ENCODE data around the gene ADM2.

Gene ADM2

GRCh38 chr22:50482107-50483074, 1.0 kb downstream of the ADM2 start:
- TF ChIP-seq POLR2A (IDR thresholded peaks at IDR 0.05; ENCODE audit: low read depth, low read length) = no peak
- no peak for DNase-seq (ENCODE audit: insufficient read length, low spot score)
- no peak for FAIRE-seq

- no peak for TF ChIP-seq POLR2A (IDR thresholded peaks at IDR 0.05; ENCODE audit: low read depth, low read length)
- DNase-seq (ENCODE audit: insufficient read length, low spot score) = no peak
- FAIRE-seq = no peak
Observed at GRCh38 chr22:50483106-50483505, 1.8 kb downstream of the ADM2 start.

- DNase-seq (ENCODE audit: insufficient read length, low spot score) = no peak
- TF ChIP-seq POLR2A (IDR thresholded peaks at IDR 0.05; ENCODE audit: low read depth, low read length) = no peak
- no peak for FAIRE-seq
Observed at GRCh38 chr22:50483556-50483955, 2.2 kb downstream of the ADM2 start.

GRCh38 chr22:50483977-50484853, 2.9 kb downstream of the ADM2 start:
- FAIRE-seq (no peak), DNase-seq (ENCODE audit: insufficient read length, low spot score) (no peak)
- no peak for TF ChIP-seq POLR2A (IDR thresholded peaks at IDR 0.05; ENCODE audit: low read depth, low read length)

- DNase-seq (ENCODE audit: insufficient read length, low spot score) (no peak), FAIRE-seq (no peak)
- no peak for TF ChIP-seq POLR2A (IDR thresholded peaks at IDR 0.05; ENCODE audit: low read depth, low read length)
Observed at GRCh38 chr22:50485221-50486131, 4.1 kb downstream of the ADM2 start.

- no peak for TF ChIP-seq POLR2A (IDR thresholded peaks at IDR 0.05; ENCODE audit: low read depth, low read length)
- FAIRE-seq (peak; percentile 23), DNase-seq (ENCODE audit: insufficient read length, low spot score) (peak; percentile 91)
Observed at GRCh38 chr22:50486561-50487289, 5.4 kb downstream of the ADM2 start, which contains the start of gene MIOX. Gene MIOX (plus strand): TSS chr22:50486859. CDS start chr22:50486898, 39 bp downstream.

- no peak for TF ChIP-seq POLR2A (IDR thresholded peaks at IDR 0.05; ENCODE audit: low read depth, low read length)
- DNase-seq (ENCODE audit: insufficient read length, low spot score) (no peak), FAIRE-seq (no peak)
Observed at GRCh38 chr22:50487290-50488005, 6.1 kb downstream of the ADM2 start.

GRCh38 chr22:50488006-50488677, 6.8 kb downstream of the ADM2 start:
- TF ChIP-seq POLR2A (IDR thresholded peaks at IDR 0.05; ENCODE audit: low read depth, low read length) = no peak

GRCh38 chr22:50488886-50489285, 7.5 kb downstream of the ADM2 start:
- no peak for TF ChIP-seq POLR2A (IDR thresholded peaks at IDR 0.05; ENCODE audit: low read depth, low read length)
- DNase-seq (ENCODE audit: insufficient read length, low spot score) (no peak), FAIRE-seq (no peak)

More at GRCh38 chr22:50488006-50488677, 6.8 kb downstream of the ADM2 start:
- FAIRE-seq (no peak), DNase-seq (ENCODE audit: insufficient read length, low spot score) (no peak)

GRCh38 chr22:50489363-50490243, 8.3 kb downstream of the ADM2 start:
- FAIRE-seq = no peak
- DNase-seq (ENCODE audit: insufficient read length, low spot score) = no peak
- TF ChIP-seq POLR2A (IDR thresholded peaks at IDR 0.05; ENCODE audit: low read depth, low read length) = no peak

Data from H54 (cell line).